Tibial nerve (tissue), 4 donors: ENCODE results near the gene GLIPR1. TPM values are rescaled to one million over a fixed set of nuclear protein-coding genes. Genes with fewer than 3 reads are reported as not detected.

Experiments
- DNase-seq, 2 donors: peaks; one replicate each; pipeline ENCODE4 v3.0.0-alpha.2; 2019; ENCODE audit warnings: low spot score in 2 of 2
- H3K27ac ChIP-seq, 4 donors: fragments of 200-600 bp; sonication (generic) in 3 of 4; one replicate each; pipeline ENCODE4 v1.5.1; 2017 to 2019; ENCODE audit warnings: mild to moderate bottlenecking in 1 of 4
- H3K27me3 ChIP-seq, 2 donors: fragments of 200-600 bp; sonication (generic) in 1 of 2; one replicate each; pipeline versions ENCODE4 v1.5.1 to v1.6.0; 2017 to 2019
- H3K36me3 ChIP-seq, 3 donors: fragments of 200-600 bp; sonication (generic); one replicate each; pipeline ENCODE4 v1.5.1; 2018 to 2019
- H3K4me1 ChIP-seq, 4 donors: fragments of 200-600 bp; sonication (generic) in 3 of 4; one replicate each; pipeline ENCODE4 v1.5.1; 2017 to 2019
- H3K4me3 ChIP-seq, 4 donors: fragments of 200-600 bp; sonication (generic) in 3 of 4; one replicate each; pipeline ENCODE4 v1.5.1; 2017 to 2019; ENCODE audit warnings: mild to moderate bottlenecking in 1 of 4, moderate library complexity in 1 of 4
- H3K9me3 ChIP-seq, 4 donors: fragments of 200-600 bp; sonication (generic) in 3 of 4; one replicate each; pipeline ENCODE4 v1.5.1; 2017 to 2019
- EP300 ChIP-seq, 2 donors: sonication (generic); formaldehyde crosslinking; IDR thresholded peaks; one replicate each; pipeline ENCODE4 v1.6.1; 2017; ENCODE audit warnings: antibody characterized with exemption in 2 of 2, mild to moderate bottlenecking in 1 of 2
- POLR2A ChIP-seq, 2 donors: fragments of 450-650 bp; IDR thresholded peaks; one replicate each; pipeline ENCODE4 v1.6.1; 2017; ENCODE audit warnings: antibody characterized with exemption in 2 of 2, mild to moderate bottlenecking in 2 of 2, moderate library complexity in 2 of 2
- WGBS, 2 donors: methylation state at CpG; one replicate each; pipeline ENCODE4 v1.1.5; 2018; 5-methylcytosine and 5-hydroxymethylcytosine counted together
- total RNA-seq, 4 donors: library from RNA; depleted of rRNA; stranded (reverse); fragments of >200 nt; gene quantifications; one replicate each; pipeline ENCODE4 v1.1.0, GENCODE V29; 2016
- TF ChIP-seq, protein P1 (sequence below), 5 experiments: fragments of 200-600 bp in 3 of 5; fragments of 450-650 bp in 2 of 5; sonication (generic) in 3 of 5; IDR thresholded peaks; one replicate each; pipeline ENCODE4 v1.5.1; 2016 to 2019; ENCODE audit warnings: antibody characterized with exemption in 5 of 5, mild to moderate bottlenecking in 3 of 5, moderate library complexity in 2 of 5

Gene GLIPR1
- total RNA-seq, 4 donors from 2014 or later = 4.7 to 12.3 (median 6.5) TPM

- Histone ChIP-seq H3K36me3 (no peaks in the 10 kb centered on the region), H3K4me1 (no peaks in the 10 kb centered on the region), H3K27ac (no peak overlapping the region), H3K4me3 (no peak overlapping the region), H3K9me3 (no peaks in the 10 kb centered on the region), H3K27me3 (no peaks in the 10 kb centered on the region)
- 82 to 83% methylated on average over 1 of the region's 1 CpG for WGBS, 2 donors
- DNase-seq = no peak
- TF ChIP-seq, protein P1, sequence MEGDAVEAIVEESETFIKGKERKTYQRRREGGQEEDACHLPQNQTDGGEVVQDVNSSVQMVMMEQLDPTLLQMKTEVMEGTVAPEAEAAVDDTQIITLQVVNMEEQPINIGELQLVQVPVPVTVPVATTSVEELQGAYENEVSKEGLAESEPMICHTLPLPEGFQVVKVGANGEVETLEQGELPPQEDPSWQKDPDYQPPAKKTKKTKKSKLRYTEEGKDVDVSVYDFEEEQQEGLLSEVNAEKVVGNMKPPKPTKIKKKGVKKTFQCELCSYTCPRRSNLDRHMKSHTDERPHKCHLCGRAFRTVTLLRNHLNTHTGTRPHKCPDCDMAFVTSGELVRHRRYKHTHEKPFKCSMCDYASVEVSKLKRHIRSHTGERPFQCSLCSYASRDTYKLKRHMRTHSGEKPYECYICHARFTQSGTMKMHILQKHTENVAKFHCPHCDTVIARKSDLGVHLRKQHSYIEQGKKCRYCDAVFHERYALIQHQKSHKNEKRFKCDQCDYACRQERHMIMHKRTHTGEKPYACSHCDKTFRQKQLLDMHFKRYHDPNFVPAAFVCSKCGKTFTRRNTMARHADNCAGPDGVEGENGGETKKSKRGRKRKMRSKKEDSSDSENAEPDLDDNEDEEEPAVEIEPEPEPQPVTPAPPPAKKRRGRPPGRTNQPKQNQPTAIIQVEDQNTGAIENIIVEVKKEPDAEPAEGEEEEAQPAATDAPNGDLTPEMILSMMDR (IDR thresholded peaks at IDR 0.05) = no peak
- TF ChIP-seq EP300 (IDR thresholded peaks at IDR 0.05) (no peak), POLR2A (IDR thresholded peaks at IDR 0.05) (no peak)
Observed at GRCh38 chr12:75545636-75546035, 65.1 kb downstream of the GLIPR1 start.

DNA sequence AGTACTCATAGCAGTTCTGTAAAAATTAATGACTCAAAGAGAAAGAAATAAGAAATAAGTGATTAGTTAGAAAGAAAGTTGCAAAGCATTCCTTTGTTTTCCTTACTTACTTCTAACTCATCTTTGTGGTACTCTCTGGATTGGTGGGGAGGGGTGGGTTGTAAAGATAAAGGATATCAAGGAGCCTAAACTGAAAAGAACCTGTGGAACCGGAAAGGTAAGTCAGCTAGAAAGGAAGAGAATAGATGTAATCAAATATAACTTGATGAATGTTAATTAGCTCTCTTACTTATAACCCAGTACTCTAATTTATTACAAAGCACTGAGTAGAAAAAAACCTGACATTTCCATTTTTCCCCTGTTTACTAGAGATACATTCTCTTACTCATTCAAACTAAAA lies 68.3 kb downstream of the GLIPR1 start:
- no peak overlapping the region for H3K27ac ChIP-seq
- peaks cover 0 to 7% (median 0%) of the 10 kb centered on the region in 4 donors for H3K4me1 ChIP-seq
- DNase-seq = no peak
- H3K4me3 ChIP-seq = no peak overlapping the region
- TF ChIP-seq EP300 (IDR thresholded peaks at IDR 0.05) = no peak
- TF ChIP-seq, protein P1 (IDR thresholded peaks at IDR 0.05) = no peak
- TF ChIP-seq POLR2A (IDR thresholded peaks at IDR 0.05) = no peak
- H3K36me3 ChIP-seq = no peaks in the 10 kb centered on the region
- 98% methylated on average over 1 of the region's 1 CpG for WGBS, 2 donors
- H3K9me3 ChIP-seq = no peaks in the 10 kb centered on the region
- H3K27me3 ChIP-seq = no peaks in the 10 kb centered on the region

DNA sequence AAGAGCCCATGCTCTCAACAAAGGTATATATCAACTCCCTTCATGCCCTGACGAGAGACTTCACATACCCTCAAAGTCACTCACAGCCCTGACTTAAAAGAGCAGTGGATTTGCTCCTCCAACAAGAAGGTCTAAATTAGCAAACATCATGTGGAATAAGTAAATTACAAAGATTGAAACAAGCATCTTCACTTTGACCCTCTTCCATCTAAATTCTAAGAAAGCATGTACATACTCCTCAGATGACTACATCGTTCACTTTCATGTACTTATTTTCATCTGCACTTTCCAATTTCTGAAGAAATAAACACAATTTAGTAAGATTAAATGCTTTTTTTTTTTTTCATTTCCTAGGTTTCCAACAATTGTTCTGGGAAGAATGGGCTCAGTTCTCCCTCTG lies 69.4 kb downstream of the GLIPR1 start:
- DNase-seq = no peak
- Histone ChIP-seq H3K4me1 (peaks cover 0 to 15% (median 5%) of the 10 kb centered on the region in 4 donors), H3K27ac (no peak overlapping the region), H3K36me3 (no peaks in the 10 kb centered on the region), H3K27me3 (no peaks in the 10 kb centered on the region), H3K4me3 (no peak overlapping the region), H3K9me3 (no peaks in the 10 kb centered on the region)
- 84 to 89% methylated on average over 2 of the region's 2 CpGs for WGBS, 2 donors
- TF ChIP-seq POLR2A (IDR thresholded peaks at IDR 0.05) (no peak), EP300 (IDR thresholded peaks at IDR 0.05) (no peak)
- TF ChIP-seq, protein P1 (IDR thresholded peaks at IDR 0.05) = no peak

- H3K4me1 ChIP-seq = peaks cover 0 to 15% (median 5%) of the 10 kb centered on the region in 4 donors
- WGBS, 2 donors = 50 to 61% methylated on average over 8 of the region's 8 CpGs
- no peaks in the 10 kb centered on the region for H3K27me3 ChIP-seq
- TF ChIP-seq POLR2A (IDR thresholded peaks at IDR 0.05) = no peak
- no peak overlapping the region for H3K27ac ChIP-seq
- H3K4me3 ChIP-seq = no peak overlapping the region
- DNase-seq = no peak
- H3K36me3 ChIP-seq = no peaks in the 10 kb centered on the region
- no peaks in the 10 kb centered on the region for H3K9me3 ChIP-seq
Observed at GRCh38 chr12:75550401-75551240, 70.1 kb downstream of the GLIPR1 start.

- no peak for TF ChIP-seq POLR2A (IDR thresholded peaks at IDR 0.05)
- no peak for TF ChIP-seq EP300 (IDR thresholded peaks at IDR 0.05)
- TF ChIP-seq, protein P1 (IDR thresholded peaks at IDR 0.05) = no peak
- Histone ChIP-seq H3K4me3 (no peak overlapping the region), H3K4me1 (peaks cover 0 to 15% (median 5%) of the 10 kb centered on the region in 4 donors), H3K36me3 (no peaks in the 10 kb centered on the region), H3K9me3 (no peaks in the 10 kb centered on the region), H3K27me3 (no peaks in the 10 kb centered on the region), H3K27ac (no peak overlapping the region)
- DNase-seq = no peak
Observed at GRCh38 chr12:75551477-75551876, 70.9 kb downstream of the GLIPR1 start.
